Activated CD8-positive, alpha-beta T cell treated with anti-CD3 and anti-CD28 coated beads for 36 hours (primary cell): ENCODE results near the gene EXOG. TPM values are rescaled to one million over a fixed set of nuclear protein-coding genes. Genes with fewer than 3 reads are reported as not detected.

Source experiments
- ATAC-seq: fragments of 200-7000 bp; cut with Tn5 transposase; one replicate; pipeline ENCODE4 v1.10.0; 2021; ENCODE audit warnings: mild to moderate bottlenecking, moderate library complexity
- CTCF ChIA-PET: fragments of 350-600 bp; sonication (Branson Sonifier 250); formaldehyde crosslinking; loops from one replicate; lab custom pipeline; 2021; ENCODE audit warnings: antibody characterized with exemption; lab: Charles Lee
- POLR2A ChIA-PET: fragments of 350-600 bp; sonication (Branson Sonifier 250); formaldehyde crosslinking; loops from one replicate; lab custom pipeline; 2021; ENCODE audit warnings: antibody characterized with exemption; lab: Charles Lee
- DNase-seq: peaks from one replicate; pipeline ENCODE4 v3.0.0-alpha.2; 2020
- H3K27ac Mint-ChIP-seq: one replicate; pipeline ENCODE4 v1.8.0; 2021; ENCODE audit warnings: mild to moderate bottlenecking, mixed read lengths
- H3K27me3 Mint-ChIP-seq: one replicate; pipeline ENCODE4 v1.8.0; 2021; ENCODE audit warnings: mixed read lengths
- H3K36me3 Mint-ChIP-seq: one replicate; pipeline ENCODE4 v1.8.0; 2021; ENCODE audit warnings: low read depth, mixed read lengths
- H3K4me1 Mint-ChIP-seq: one replicate; pipeline ENCODE4 v1.8.0; 2021; ENCODE audit warnings: low read depth, mixed read lengths
- H3K4me3 Mint-ChIP-seq: one replicate; pipeline ENCODE4 v1.8.0; 2021; ENCODE audit warnings: mild to moderate bottlenecking, moderate library complexity, mixed read lengths
- H3K9me3 Mint-ChIP-seq: one replicate; pipeline ENCODE4 v1.8.0; 2021; ENCODE audit warnings: mixed read lengths
- intact Hi-C: fragments of 100-400 bp; cut with micrococcal nuclease; formaldehyde crosslinking; loops from one replicate; pipeline ENCODE4 v1.10.0; 2022
- total RNA-seq, 2 experiments: library from RNA; stranded (reverse); gene quantifications; one replicate each; pipeline ENCODE4 v1.2.3, GENCODE V29; 2021
- TF ChIP-seq, protein P1 (sequence below): fragments of 200-600 bp; IDR thresholded peaks from one replicate; pipeline ENCODE4 v1.8.0; 2022; ENCODE audit warnings: antibody characterized with exemption, mild to moderate bottlenecking

The EXOG gene
- total RNA-seq, 2 experiments from 2014 or later = 16.8 to 17.7 TPM

DNA sequence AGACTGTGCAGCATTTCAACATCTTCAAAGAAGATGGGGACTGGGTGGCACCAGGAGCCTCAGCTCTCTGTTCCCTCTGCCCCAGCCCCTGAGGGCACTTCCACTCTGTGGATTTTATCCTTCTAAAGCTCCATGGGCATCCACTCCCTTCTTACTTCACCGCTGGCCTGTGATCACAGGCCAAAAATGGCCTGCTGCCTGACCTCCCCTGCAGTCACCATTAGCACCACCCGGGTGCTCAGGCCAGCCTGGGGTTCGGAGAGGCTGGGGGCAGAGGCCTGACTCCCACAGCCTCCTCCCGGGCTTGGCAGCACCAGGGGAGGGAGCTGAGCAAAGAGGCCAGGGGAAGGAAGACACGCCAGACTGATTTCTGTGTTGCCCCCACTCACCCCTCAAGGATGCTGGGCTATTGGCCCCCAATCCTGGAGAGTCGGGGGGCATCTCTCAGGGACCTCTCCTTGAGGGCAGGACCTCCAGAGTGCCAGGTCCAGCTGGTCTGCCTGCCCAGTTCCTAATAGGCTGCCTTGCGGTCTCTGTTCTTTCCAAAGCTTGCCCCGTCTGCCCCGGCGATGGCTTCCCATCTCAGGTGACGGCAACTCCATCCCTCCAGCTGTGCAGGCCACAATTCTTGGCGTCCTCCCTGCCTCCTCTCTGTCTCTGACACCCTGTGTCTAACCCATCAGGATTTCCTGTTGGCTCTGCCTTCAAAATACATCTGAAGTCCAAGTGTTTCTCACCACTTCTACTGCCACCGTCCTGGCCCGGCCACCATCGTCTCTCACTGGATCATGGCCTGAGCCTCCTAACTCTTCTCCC is 67.1 kb downstream of the EXOG start:
- ChIA-PET POLR2A (no interaction called here), CTCF (no interaction called here)
- H3K27me3 Mint-ChIP-seq = no peaks in the 10 kb centered on the region
- no peaks in the 10 kb centered on the region for H3K9me3 Mint-ChIP-seq
- H3K4me1 Mint-ChIP-seq = no peaks in the 10 kb centered on the region
- ATAC-seq (no peak), DNase-seq (no peak)
- intact Hi-C loops = no loop called here
- H3K27ac Mint-ChIP-seq = no peak overlapping the region
- no peak overlapping the region for H3K4me3 Mint-ChIP-seq
- TF ChIP-seq, protein P1, sequence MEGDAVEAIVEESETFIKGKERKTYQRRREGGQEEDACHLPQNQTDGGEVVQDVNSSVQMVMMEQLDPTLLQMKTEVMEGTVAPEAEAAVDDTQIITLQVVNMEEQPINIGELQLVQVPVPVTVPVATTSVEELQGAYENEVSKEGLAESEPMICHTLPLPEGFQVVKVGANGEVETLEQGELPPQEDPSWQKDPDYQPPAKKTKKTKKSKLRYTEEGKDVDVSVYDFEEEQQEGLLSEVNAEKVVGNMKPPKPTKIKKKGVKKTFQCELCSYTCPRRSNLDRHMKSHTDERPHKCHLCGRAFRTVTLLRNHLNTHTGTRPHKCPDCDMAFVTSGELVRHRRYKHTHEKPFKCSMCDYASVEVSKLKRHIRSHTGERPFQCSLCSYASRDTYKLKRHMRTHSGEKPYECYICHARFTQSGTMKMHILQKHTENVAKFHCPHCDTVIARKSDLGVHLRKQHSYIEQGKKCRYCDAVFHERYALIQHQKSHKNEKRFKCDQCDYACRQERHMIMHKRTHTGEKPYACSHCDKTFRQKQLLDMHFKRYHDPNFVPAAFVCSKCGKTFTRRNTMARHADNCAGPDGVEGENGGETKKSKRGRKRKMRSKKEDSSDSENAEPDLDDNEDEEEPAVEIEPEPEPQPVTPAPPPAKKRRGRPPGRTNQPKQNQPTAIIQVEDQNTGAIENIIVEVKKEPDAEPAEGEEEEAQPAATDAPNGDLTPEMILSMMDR = no peak
- no peaks in the 10 kb centered on the region for H3K36me3 Mint-ChIP-seq

- intact Hi-C loops = no loop called here
- no peaks in the 10 kb centered on the region for H3K36me3 Mint-ChIP-seq
- no peak for DNase-seq
- no peak overlapping the region for H3K4me3 Mint-ChIP-seq
- H3K27ac Mint-ChIP-seq = no peak overlapping the region
- H3K27me3 Mint-ChIP-seq = no peaks in the 10 kb centered on the region
- POLR2A ChIA-PET = no interaction called here
- TF ChIP-seq, protein P1 = no peak
- CTCF ChIA-PET = no interaction called here
- ATAC-seq = no peak
- no peaks in the 10 kb centered on the region for H3K4me1 Mint-ChIP-seq
- no peaks in the 10 kb centered on the region for H3K9me3 Mint-ChIP-seq
Measured at GRCh38 chr3:38563886-38564270, 67.7 kb downstream of the EXOG start.

GRCh38 chr3:38564631-38565338 is 68.6 kb downstream of the EXOG start:
- TF ChIP-seq, protein P1 = no peak
- ATAC-seq (no peak), DNase-seq (no peak)
- Mint-ChIP-seq H3K27me3 (no peaks in the 10 kb centered on the region), H3K9me3 (no peaks in the 10 kb centered on the region), H3K4me3 (no peak overlapping the region), H3K27ac (no peak overlapping the region), H3K36me3 (no peaks in the 10 kb centered on the region), H3K4me1 (no peaks in the 10 kb centered on the region)
- CTCF ChIA-PET = no interaction called here
- POLR2A ChIA-PET = no interaction called here
- intact Hi-C loops = no loop called here

GRCh38 chr3:38565339-38566214 is 69.4 kb downstream of the EXOG start:
- Mint-ChIP-seq H3K36me3 (no peaks in the 10 kb centered on the region), H3K27ac (no peak overlapping the region), H3K4me1 (no peaks in the 10 kb centered on the region), H3K27me3 (no peaks in the 10 kb centered on the region), H3K9me3 (no peaks in the 10 kb centered on the region), H3K4me3 (no peak overlapping the region)
- TF ChIP-seq, protein P1 = no peak
- ATAC-seq (no peak), DNase-seq (no peak)
- intact Hi-C loops = no loop called here
- ChIA-PET CTCF (no interaction called here), POLR2A (interaction anchor here (0.6 kb wide), 1 partner anchor 213 kb away, joined by 3 read pairs; no protein-coding TSS in a partner anchor)
